Measurements from ENCODE around the gene RNASE4.

DNA sequence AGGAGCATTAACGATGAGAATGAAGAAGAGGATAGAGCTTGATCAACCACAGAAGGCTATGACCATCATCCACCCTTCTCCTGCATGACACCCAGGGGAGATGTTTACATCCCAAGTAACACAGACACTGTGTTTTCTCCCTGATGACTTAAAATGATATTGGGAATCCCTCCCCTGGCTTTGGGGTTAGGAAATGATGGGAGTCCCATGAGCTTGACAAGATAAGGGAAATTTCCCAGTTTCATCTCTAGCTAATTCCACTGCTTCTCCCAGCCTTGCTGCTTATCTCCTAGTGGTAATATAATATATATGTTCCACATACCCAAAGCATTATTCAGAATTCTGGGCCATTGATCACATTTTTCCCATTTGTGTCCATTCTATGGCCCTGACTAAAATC, 38.9 kb upstream of the RNASE4 start:
- TF ChIP-seq EP300 (IDR thresholded peaks at IDR 0.05) = no peak
- TF ChIP-seq POLR2A (IDR thresholded peaks at IDR 0.05; ENCODE audit: low read depth) = no peak
- TF ChIP-seq, protein P1, sequence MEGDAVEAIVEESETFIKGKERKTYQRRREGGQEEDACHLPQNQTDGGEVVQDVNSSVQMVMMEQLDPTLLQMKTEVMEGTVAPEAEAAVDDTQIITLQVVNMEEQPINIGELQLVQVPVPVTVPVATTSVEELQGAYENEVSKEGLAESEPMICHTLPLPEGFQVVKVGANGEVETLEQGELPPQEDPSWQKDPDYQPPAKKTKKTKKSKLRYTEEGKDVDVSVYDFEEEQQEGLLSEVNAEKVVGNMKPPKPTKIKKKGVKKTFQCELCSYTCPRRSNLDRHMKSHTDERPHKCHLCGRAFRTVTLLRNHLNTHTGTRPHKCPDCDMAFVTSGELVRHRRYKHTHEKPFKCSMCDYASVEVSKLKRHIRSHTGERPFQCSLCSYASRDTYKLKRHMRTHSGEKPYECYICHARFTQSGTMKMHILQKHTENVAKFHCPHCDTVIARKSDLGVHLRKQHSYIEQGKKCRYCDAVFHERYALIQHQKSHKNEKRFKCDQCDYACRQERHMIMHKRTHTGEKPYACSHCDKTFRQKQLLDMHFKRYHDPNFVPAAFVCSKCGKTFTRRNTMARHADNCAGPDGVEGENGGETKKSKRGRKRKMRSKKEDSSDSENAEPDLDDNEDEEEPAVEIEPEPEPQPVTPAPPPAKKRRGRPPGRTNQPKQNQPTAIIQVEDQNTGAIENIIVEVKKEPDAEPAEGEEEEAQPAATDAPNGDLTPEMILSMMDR (IDR thresholded peaks at IDR 0.05) = no peak

Measured in esophagus muscularis mucosa (tissue), 4 donors.